NCI-H1092 treated with DMSO at 0.1 percent for 48 hours (cell line): ENCODE results near the gene PDGFB.

Source experiments
- DNase-seq: peaks from one replicate; lab custom pipeline; 2025; lab: John Stamatoyannopoulos, UW

The PDGFB gene

DNA sequence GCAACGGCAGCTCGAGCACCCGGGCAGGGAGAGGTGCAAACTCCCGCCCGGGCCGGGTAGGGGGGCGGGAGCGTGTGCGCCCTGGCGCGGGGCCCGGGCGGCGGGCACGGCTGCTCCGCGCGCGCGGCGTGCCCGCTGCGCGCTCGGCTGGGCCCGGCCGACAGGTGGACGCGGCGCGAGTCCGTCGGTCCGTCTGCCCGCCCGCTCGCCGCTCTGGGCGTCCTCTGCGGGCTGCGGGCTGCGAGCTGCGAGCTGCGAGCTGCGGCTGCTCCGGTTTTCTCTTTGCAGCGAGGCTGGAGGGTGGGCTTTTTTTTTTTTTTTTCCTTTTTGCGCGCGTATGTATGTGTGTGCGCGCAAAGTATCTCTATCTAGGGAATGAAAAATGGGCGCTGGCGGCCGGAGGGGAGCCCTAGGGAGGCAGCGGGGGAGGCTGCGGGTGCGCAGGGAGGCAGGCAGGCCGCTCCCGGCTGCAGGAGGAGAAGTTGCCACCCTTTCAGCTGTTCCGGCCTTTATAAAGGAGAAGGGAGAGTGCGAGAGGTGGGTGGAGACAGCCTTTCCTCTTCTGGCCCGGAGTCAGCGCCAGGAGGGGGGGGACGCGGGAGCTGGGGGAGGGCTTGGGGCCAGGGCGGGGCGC lies at the start of gene PDGFB:
PDGFB (minus strand) TSS at position 487 of the 634 bp plus-strand sequence. CDS start 1,019 bp downstream, outside the sequence.
- no peak for DNase-seq

DNA sequence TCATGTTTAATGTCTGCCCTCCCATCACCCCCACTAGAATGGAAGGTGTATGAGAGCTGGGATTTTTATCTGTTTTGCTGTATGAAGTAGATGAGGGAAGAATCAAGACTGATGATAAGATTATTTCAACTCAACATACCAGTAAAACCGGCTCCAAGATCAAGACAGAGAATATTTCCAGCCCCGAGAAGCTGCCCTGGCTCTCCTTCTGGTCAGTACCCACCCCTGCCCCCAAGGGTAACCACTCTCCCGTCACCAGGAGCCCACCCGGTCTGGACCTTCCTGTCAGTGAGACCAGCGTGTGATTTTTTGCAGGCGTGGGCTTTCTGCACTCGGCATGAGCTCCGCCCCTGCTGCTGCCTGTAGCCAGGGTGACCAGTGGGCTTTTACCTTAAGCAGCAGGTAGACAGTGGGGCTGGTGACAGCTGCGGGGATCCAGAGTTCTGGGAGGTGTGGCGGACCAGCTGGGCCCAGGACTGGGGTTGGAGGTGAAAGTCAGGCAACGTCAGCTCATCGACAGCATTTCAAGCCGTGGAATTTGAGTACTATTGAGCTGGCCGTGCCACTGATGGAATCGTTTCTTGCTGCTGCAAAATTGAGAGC lies 49.1 kb upstream of the PDGFB start:
- no peak for DNase-seq

DNA sequence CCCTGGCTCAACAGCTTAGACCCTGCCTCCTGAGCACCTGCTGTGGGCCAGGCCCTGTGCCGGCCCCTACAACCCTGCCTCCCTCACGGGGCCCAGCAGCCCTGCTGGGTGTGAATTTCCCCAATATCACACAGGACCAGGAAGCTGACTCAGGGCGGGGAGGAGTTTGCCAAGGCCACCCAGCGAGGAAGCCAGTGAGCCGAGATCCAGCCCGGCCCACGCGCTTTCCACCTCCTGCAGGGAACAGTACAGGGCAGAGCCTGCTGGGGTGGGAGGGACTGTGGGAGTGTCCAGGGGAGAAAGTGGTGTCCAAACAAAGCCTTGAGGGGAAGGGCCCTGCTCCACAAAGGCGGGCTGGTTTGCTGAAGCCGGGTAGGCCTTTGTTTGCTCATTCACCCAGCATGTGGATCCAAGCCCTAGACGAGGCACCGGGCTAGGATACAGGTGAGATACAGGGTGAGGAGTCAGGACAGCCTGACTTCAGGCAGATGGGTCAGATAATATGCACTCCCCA lies 47.8 kb upstream of the PDGFB start:
- no peak for DNase-seq

DNA sequence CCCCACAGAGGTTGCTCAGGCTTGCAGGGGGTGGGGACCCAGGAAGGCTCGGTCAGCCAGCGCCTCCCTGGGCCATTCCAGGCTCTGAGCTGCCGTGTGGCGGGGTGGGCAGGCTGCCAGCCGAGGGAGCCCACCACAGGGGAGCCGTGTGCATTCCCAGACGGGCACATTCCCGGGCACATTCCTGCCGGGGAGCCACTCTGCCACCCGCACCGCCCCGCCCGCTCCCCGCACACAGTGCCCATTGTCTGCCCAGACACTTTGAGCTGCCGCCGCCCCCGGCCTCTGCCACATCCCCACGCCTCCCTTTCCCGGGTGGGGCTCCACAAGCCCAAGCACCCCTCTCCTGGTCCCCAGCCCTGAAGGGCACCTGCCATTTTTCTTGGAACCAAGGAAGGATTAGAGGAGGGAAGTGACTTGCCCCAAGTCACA lies 47.3 kb upstream of the PDGFB start:
- no peak for DNase-seq

DNA sequence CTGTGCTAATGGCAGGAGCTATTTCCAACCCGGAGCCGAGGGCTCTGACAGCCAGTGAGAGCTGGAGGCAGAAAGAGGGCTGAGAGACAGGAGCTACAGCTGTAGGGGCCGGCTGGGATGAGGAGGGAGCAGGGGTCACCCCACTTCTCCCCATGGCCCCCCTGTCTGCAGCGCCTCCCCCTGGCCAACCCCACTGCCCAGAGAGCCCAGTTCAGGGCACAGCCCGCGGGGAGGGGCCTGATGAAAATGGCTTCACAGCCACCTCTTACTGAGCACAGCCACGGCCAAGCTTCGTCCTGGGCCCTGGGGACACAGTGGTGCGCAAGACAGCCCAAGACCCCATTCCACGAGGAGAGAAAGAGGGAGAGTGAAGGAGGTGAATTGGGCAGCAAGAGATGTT lies 46.7 kb upstream of the PDGFB start:
- DNase-seq, result no peak

DNA sequence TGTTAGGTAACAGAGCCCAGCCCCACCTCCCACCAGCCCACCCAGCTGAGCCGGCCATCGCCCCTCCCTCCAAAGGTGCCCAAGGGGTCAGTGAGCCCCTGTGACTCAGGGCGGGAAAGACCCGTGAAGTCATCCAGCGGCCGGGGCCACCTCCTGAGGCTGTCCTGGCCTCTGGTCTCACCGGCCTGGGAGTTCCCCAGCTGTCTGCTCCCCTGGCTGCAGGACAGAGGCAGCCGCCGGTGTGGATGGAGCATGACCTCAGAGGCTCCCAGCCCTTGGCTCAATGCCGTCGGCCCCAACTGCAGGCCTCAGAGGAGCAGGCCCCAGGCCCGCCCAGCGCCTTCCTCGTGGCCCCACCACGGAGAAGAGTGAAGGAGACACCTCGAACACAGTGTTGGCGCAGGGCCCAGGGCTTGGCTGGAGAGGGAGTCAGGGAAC lies 46.0 kb upstream of the PDGFB start:
- no peak for DNase-seq

DNA sequence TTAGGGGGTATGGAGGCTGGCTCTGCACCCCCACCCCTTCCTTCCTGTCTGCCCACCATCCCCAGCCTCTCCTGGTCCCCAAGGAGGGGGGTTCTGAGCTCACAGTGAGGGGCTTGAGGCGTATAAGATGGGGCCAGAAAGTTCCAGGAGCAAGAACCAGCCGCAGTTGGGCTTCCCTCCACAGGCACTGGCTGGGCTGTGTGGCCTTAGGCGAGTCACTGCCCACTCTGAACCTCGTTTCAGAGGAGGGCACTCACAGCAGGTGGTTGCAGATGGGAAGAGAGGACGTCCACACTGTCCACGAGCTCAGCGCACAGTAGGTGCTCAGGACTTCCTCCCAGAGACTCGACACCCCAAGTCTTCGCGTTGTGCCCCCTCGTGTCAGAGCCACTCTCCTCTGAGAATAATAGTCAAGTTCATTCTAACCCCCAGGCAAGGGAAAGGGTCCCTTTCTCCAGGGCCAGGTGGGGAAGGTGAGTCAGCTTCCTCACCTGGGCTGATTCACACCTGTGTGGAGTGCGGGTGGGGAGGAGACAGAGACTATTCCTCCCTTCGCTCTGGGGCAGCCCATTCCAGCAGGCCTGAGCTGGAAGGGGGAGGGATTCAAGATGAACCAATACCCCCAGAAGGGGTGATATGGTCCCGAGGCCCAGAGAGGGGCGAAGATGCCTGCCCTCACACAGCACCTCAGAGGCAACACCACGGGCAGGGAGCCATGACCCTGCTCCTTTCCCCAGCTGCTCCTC lies 45.4 kb upstream of the PDGFB start:
- DNase-seq, result no peak

DNA sequence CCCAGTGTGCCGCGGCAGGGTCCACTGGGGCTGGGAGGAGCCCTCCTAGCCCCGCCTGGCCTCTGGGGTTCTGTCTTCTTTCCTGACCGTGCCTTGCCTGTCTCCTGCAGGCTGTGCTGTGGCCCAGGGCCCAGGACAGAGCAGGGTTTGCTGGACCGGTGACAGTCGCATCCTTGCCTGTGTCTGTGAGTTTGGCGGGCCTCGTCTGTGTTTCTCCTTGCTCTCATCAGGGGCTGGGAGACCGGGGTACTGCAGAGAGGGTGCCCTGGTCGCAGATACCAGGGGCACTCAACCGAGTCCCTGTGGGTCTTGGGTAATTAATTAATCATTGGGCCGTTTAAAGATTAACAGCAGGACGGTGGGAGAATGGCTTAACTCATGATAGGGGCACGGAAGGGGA lies 44.8 kb upstream of the PDGFB start:
- no peak for DNase-seq

DNA sequence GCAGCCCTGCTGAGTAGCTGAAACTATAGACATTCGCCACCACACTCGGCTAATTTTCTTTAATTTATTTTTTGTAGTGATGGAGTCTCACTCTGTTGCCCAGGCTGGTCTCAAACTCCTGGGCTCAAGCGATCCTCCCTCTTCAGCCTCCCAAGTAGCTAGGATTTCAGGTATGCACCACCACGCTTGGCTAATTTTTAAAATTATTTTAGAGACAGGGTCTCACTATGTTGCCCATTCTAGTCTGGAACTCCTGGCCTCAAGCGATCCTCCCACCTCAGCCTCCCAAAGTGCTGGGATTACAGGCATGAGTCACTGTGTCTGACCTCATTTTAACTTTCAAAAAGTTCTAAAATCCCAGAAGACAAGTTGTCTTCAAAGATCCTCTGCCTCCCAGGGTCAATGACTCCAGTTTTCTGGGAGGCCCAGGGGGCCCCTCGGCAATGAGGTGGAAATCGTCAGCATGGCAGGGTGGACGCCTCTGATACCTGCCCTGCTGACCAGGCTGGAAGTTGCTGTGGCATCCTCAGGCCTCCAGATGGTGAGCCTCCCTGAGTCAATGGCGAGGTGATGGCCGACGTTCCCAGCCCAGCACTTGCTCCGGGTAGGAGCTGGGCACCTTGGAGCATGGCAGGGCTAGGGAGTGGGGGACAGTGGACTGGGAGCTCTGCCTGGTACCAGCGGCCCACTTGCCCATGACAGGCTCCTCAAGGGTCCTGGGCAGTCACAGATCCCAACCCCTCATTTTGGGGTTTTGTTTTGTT lies 43.5 kb upstream of the PDGFB start:
- no peak for DNase-seq

DNA sequence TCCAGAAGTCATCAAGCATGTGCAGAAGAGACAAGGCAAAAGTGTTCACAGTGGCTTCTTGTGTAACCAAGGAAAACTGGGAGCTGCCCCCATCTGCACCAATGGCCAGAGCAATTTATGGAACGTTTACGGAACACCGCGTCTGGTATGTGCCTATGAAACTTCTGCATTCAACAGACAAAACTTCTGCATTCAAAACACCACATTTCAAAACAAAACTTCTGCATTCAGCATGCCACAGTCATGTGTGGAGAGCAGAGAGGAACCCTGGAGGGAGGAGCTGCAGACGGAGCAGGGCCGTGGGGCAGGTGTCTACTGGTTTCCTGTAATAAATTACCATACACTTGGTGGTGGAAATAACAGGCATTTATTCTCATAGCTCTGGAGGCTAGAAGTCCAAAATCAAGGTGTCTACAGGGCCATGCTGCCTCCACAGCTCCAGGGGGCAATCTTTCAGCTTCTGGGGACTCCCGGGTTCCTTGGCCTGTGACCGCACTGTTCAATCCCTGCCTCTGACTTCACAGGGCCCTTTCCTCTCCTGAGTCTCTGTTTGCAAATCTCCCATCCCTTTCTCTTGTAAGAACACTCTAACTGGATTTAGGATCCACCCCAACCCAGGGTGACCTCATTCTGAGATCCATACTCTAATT lies 42.4 kb upstream of the PDGFB start:
- DNase-seq, result no peak

DNA sequence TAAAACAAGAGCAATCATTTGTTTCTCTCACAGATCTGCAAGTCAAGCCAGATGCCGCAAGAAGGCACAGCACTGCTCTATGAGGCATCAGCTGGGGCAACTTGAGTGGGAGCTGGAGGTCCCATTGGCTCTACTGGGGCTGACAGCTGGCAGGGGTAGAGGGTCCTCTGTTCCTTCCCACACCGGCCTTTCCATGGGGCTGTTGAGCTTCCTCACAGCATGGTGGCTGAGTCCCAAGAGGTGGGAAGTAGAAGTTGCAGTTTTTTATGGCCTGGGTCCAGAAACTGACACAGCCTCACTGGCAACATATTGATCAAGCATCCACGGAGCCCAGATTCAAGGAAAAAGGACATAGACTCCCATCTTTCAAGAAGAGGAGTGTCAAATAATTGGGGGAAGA lies 40.2 kb upstream of the PDGFB start:
- DNase-seq, result no peak

DNA sequence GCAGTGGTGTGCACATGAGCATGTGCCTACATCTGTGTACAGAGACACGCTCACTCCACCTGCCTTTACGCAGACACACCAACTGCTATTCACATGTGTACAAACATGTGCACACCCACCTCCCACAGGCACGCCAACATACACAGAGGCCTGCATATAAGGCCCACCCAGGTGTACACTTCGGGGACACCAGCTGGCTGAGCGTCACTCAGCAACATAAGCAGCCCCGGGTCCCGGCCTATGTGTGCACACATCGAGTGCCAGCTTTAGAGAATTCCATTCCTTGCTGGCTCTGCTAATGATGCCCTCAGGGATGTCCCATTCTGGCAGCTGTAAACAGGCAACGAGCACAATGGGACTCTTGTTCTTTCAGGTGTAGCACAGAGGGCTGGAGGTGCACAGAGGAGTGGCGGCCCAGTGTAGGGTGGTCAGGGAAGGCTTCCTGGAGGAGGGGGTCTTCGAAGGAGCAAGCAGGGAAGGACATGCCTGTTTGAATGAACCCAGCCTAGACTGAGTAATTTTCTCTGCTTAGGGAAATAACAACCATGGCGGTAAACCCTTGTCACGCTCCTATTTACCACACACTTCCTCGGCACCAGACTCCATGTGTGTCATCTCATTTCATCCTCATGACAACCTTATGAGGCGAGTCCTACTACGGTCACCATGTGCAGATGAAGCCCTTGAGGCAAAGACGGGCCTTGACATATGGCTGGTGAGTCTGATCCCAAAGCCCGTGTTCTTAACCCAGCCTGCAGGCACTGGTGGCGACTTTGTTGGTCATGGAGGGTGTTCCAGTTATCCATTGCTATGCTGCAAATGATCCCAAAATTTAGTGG lies 39.6 kb upstream of the PDGFB start:
- no peak for DNase-seq

DNA sequence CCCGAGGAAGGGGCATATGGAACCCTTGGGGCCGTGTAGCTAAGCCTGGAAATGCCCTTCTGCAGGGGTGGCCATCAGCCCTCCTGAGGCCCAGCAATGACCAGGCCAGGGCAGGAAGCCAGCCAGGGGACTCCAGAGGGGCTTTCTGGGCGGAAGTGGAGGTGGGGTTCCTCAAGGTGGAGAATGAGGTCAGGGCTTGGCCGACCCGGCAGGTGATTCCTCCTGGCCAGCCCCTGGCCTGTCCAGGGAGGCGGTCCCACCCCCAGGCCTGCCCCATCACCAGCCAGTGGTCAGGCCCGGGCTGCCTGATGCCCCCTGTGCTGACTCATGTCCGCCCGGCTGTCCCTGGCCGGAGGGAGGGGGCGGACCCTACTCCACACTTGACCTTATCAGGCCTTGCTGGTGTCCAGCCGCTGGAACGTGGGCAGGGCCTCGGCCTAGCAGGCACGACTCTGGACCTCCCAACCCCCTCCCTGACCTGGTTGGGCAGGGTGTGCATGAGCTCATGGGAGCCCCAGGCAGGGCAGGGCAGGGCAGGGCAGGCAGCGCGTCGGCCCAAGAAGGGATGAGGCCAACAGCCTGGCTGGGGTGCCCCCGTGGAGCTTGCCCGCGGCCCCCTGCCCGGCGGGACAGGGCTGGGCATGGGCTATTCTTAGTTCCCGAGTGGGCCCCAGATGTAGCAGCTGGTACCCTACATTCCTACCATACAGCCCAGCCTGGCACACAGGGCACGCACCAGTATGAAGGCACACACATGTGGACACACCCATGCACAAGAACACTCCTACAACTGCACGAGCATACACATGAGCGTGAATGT lies 38.8 kb upstream of the PDGFB start:
- DNase-seq, result no peak

DNA sequence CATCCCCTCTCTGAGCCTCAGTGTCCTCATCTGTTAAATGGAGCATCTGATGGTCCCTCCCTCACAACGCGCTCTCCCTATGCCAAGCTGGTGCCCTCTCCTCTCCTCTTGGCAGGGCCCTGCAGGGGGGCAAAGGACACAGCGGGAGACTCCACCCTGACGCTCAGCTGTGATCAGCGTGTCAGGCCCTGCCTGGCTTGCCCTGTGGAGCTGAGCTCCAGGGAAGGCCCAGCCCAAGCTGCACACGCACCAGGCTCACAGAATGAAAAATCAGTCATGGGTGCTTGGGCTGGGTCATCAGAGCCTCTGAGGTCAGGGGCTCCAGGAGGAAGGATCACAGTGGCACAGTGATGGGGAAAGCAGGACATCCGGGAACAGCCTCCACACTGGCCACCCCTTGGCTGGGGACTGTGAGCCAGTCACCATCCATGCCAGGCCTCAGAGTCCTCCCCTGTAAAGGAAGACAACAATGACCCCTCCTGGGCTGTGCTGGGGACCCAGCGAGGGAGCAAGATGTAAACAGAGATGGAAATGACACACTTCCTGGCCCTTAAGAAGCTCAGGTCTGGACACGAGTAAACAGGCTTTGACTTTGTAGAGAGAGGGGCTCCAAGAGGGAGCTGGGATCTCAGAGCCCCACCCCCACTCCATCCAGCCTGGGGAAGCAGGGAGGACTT lies 38.0 kb upstream of the PDGFB start:
- no peak for DNase-seq

DNA sequence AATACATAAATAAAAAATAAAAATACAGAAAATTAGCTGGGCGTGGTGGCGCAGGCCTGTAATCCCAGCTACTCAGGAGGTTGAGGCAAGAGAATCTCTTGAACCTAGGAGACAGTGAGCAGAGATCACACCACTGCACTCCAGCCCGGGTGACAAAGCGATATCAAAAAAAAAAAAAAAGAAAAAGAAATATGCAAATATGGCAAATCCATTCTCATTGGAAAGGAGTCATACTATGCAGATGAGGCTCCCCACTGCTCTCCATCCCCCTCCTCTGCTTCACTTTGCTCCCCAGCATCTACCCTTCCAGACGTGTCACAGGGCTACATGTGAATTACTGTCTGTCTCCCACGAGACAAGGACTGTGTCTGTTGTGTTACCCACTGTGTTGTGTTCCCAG lies 36.3 kb upstream of the PDGFB start:
- DNase-seq, result no peak

DNA sequence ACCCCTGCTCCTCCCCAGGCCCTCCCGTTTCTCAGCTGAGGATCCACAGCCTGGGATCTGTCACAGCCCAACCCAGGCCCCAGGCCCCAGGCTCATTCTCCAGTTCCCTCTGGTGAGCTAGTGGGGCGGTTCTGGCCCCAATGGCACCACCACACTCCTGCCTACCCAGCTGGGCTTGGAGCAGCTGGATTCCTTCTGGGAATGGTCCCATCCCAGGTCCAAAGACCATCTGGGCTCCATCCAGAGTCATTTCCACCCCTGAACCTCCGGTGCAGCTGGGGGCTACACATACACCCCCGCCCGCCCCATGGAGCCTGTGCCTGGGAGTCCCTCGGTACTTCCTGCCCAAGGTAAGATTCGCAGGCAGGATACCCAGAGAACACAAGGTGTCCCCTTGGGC lies 35.5 kb upstream of the PDGFB start:
- DNase-seq, result no peak

DNA sequence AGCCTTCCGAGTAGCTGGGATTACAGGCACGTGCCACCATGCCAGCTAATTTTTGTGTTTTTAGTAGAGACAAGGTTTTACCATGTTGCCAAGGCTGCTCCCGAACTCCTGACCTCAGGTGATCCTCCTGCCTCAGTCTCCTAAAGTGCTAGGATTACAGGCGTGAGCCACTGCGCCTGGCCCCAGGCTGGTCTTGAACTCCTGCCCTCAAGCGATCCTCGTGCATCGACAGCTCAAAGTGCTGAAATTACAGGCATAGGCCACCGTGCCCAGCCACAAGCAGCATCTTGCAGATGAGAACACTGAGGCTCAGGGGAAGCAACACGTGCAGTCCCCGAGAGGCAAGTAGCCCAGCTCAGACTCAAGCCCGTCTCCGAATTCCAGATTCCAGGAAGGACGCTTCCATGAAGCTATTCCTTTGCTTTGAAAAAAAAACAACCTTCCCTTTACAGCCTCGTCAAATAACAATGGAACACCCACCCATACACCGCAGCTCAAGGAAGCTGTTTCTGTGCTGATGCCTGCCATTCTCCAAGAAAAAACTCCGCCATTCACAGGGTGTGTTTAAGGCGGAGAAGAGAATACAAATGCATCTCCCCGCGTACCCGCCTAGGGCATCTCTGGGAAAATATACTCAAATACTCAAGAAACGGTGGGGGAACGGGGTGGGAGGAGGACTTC lies 34.5 kb upstream of the PDGFB start:
- no peak for DNase-seq

DNA sequence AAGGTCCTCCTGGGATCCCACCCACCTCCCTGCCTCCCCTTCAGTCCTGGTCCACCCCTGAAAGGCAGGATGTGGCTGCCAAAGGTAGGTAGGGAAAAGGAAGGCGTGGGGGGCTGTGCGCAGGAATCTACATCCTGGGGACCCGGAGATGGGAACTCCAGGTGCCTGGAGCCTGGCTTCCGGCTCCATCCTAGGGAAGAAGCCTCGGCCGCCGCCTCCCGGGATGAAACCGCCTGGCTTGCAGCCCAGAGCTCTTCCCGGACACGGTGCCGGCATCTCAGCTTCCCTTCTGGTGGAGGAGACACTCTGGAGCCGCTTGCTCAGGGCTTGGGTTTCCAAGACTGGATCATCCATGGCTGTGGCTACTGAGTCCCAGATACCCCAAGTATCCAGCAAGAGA lies 33.3 kb upstream of the PDGFB start:
- no peak for DNase-seq

DNA sequence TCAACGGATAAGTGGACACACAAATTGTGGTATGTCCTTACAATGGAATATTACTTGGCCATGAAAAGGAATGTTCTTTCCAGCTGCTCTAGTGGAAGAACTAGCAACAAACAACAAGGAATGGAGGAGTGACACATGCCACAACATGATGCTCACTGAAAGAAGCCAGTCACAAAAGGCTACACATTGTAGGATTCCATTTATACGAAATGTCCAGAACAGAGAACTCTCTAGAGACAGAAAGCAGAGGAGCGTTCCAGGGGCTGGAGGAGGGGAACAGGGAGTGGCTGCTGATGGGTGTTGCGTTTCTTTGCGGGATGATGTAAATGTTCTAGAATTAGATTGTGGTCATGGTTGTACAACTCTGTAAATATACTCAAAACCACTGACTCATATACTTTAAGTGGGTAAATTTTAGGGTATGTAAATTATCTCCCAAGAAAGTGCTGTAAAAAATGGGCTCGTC lies 32.4 kb upstream of the PDGFB start:
- no peak for DNase-seq
